HG03060 (cell line): Measurements from ENCODE around the gene PLCH2.

Experiments used
- ATAC-seq: cut with Tn5 transposase; IDR thresholded peaks from one replicate; pipeline ENCODE4 v1.9.1; 2021; ENCODE audit warnings: low read depth, moderate number of reproducible peaks; ENCODE audit not compliant: unreplicated experiment

PLCH2 gene

DNA sequence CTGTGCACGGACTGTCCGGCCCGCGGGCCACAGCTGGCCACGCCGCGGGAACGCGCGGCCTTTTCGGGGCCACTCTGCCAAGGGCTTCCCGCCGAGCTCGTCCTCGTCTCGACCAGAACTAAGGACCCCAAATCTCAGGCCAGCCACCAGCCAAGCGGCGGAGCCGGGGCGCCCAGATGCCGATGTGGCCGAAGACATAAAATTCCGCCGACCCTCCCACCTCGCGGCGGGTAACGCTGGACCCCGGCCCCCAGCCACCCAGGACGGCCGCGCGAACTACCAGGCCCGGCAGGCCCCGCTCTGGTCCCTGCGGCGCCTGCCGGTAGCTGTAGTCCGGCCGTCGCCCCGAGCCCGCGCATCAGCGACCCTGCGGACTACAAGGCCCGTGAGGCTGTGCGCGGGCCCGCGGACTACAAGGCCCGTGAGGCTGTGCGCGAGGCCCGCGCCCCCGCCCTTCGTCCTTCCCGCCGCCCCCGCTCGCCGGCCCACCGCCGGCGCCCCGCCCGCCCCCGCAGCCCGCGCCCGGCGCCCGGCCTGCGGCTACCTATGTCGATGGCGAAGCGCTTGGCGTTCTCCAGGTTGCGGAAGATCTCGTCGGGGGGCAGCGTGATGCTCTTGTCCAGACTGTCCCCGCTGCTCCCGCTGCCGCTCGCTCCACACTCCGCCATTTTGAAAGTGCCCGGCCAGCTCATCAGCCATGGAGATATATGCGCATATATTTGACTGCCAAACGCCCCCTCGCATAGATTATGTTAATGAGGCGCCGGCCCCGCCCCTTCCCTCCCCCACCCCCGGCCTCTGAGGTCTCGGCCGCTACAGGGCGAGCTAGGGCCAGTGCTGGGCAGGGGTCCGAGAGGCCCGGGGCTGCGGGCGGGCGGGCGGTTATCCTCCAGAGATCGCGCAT, 50.1 kb downstream of the PLCH2 start, which contains the start of gene PANK4:
TSS of gene PANK4 (minus strand) at position 677 of the 904 bp plus-strand sequence. CDS start at position 668, 9 bp downstream.
- ATAC-seq, result peak; percentile 44

DNA sequence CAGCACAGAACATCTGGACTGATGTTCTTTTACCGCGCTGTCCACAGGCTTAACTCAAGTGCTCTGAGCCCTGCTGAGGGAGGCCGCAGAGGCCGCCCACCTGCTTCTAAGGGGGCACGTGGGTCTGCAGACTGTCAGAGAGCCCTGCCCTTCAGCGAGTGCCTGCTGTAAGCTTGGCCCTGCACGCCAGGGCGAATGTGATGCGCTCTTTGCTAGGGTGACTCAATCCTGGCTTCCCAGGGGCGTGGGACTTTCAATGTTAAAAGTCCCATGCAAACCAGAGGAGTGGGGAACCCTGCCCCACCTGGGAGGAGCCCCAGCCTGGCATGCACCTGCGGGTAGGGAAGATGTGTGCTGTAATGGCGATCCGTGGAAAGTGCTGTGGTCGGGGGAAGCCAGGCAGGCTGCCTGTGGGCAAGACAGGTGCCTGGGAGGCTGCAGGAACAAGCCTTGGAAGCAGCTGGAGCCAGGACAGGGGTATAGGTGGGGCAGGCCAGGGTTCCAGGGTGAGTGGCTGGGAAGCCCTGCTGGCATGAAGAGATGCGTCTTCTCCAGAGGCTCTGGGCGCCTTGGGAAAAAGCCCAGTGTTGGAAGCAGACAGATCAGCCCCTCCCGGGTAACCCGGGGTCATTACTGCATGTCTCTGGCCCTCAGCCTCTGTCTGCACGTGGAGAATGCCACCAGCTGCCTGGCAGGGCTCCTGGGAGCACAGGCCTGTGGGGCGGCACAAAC, 50.9 kb downstream of the PLCH2 start:
- ATAC-seq, result peak; percentile 32

GRCh38 chr1:2527556-2527860, 51.4 kb downstream of the PLCH2 start:
- ATAC-seq, result no peak

DNA sequence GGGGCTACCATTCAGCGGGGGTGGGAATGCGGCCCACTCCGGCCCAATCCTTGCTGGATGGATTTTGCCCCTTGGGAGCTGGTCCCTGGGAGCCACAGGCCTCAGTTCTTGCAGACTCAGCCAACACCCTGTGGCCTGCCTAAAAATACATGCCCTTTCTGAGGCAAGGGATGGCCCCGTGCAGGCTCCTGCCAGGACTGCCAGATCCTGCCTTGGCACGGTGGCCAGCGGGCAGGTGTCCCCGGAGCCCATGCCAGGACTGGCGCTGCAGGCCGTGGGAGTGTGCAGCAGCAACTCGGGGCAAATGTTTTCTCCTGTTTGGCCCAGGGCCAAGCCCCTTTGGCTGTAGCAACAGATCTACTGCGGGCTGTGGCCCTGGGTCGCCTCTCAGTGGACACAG, 51.9 kb downstream of the PLCH2 start:
- no peak for ATAC-seq

- no peak for ATAC-seq
Observed at GRCh38 chr1:2528611-2528965, 52.5 kb downstream of the PLCH2 start.

- ATAC-seq, result no peak
Observed at GRCh38 chr1:2528966-2529783, 53.1 kb downstream of the PLCH2 start.

DNA sequence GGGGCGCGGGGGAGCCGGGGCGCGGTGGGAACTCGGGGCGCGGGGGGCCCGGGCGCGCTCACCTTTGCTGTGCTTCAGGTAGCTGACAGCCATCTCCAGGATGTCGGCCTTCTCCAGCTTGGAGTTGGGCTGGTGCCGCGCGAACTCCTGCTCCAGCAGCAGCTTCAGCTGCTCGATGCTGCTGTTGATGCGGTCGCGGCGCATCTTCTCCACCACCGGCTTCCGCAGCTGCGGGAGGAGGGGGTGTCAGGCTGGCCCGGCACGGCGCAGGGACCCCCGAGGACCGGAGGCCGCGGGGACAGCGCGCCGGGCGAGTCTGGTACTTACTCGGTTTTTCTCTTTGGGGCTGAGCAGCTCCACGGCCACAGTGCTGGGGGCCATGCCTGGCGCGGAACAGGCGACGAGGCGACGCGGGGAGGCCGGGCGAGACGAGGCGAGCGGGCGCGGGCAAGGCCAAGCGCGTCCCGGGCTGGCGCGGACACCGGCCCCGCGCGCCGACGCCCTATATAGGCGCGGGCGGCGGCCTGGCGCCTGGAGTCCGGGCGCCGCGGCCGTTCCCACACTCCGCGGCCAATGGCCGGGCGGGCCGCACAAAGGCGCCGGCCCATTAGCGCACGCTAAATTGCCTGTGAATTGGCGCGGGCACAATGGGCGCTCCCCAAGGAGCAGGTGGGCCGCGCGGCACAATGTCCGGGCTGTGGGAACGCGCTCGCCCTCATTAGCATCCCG, 53.9 kb downstream of the PLCH2 start, which contains the start of gene HES5:
TSS of gene HES5 (minus strand) at position 480 of the 729 bp plus-strand sequence. CDS start at position 381, 99 bp downstream.
- no peak for ATAC-seq

DNA sequence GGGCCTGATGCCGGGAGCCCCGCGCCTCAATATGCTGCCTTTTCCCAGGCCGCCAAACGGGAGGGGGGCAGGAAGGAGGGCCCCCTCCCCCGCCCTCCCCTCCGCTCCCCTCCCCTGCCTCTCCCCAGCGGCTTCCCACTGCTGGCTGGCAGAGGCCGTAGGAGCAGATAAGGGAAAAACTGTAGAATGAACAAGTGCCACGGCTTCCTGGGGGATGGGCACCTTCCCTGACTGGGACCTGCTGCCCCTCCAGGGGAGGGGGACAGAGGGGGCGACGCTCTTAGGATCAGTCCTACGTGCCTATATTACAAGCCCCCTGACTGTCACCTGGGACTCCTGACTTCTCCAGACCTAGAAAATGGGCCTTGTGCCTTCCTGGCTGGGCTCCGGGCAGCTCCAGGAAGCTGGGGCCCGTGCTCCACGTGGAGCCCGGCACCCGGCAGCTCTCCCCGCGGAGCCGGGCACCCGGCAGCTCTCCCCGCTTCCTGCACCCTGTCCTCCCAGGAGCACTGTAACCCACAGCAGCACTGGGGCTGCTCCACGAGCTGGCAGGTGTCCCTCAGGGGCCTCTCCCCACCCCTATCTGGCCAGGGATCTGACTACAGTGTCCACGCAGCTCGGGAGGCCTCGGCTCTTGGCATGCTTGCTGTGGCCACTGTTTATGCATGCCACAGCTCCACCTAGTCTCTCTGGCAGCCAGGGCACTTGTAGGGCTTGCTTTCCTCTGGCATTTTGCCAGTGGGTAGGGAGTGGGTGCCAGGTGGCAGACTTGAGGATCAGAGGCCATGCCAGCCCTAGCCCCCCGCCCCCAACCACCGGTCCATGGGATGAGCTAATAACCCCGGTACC, 54.6 kb downstream of the PLCH2 start:
- ATAC-seq, result no peak

GRCh38 chr1:2532485-2533160, 56.5 kb downstream of the PLCH2 start:
- no peak for ATAC-seq

- ATAC-seq, result no peak
Observed at GRCh38 chr1:2533365-2533764, 57.3 kb downstream of the PLCH2 start.

DNA sequence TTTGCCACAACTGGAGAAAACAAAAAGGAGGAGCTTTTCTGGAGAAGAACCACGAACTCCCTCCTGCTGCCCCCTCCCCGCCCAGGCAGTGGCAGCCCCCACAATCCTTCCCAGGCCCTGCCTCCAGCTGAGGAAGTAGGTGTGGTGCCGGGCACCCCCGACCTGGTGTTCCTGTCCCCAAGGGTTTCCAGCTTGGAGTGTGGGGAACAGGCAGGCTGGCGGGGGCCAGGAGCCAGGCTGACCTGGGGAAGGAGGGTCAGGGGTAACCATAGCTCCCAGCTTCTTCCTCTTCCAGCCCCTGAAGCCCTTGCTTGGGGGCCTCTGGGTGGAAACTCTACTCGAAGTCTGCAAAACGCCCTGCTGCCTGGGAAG, 58.2 kb downstream of the PLCH2 start:
- no peak for ATAC-seq

DNA sequence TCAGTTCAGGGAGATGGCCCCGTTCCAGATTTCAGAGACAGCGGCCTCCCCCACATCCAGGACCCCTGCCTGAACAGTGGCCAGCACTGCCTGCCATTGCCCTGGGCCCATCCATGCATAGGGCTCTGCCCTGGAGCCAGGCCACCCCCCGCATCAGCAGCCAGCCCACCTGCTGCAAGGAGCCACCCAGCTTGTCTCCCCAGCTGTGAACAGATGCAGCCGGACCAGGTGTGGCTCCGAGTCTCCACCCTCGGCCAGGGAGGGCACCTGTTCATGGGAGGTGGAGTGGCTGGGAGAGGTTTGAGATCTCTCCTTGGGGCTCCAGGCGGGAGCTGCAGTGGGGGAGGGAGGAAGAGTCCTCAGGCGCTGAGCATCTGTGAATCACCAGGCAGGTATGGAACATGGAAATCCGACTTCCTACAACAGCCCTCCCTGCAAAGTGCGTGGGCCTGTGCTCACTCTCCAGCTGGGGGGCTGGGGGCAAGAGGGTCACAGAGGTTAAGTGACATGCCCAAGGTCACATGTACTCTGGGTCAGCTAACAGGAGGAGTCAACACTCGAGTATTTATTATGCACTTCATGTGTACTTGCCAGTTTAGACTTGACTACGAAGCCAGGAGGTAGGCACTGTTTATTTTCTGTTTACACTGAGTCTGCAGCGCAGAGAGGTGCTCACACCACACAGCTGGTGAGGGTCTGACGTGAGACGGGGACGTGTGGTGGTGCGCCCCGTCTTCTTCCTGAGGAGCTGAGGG, 58.8 kb downstream of the PLCH2 start:
- no peak for ATAC-seq

DNA sequence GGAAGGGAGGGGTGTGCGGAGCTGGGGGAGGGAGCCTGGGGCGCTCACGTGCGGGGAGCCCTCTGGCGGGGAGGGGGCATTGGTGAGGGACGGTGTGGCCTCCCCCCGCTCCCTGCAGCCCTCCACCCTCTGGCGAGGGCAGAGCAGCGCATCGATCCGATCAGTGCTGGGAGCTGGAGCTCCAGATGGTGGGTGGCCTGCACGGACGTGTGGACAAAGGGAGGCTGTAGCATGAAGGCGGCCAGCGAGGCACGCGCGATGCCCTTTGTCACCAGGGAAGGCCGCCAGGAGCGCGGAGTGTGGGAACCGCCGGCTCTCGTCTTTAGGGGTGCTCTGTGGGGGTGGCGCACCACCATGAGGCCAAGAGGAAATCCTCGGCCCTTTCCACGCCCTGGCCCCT, 59.4 kb downstream of the PLCH2 start:
- no peak for ATAC-seq

DNA sequence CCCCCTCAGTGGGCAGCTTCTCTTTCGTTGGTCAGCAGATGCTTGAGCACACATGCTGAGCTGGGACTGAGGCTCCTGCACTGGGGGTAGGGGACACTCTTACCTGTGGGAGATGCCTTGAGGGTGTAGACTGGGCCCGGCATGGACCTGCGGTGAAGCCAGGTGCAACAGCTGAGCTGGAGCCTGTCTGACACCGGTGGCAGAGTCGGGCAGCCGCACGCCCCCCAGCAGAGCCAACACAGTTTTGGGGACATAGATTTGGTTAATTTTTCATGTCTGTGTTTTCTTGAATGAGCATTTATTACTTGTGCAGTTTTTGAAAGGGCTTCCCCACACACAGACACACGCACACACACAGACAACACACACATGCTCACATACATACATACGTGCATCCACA, 59.9 kb downstream of the PLCH2 start:
- no peak for ATAC-seq

DNA sequence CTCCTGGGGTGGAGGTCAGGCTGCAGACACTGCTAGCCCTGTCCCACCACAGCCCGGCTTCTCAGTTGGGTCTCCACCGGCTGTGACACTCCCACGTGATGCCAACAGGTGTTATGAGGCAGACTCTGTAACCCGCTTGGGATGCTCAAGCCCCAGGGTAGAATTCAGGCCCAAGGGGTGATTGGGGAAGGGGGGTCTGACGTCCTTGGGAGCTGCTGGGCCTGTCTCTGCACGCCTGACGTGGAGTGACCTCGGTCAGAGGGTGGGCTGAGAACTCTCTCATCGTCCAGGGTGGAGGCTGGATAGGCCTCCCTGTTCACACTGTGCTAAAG, 61.7 kb downstream of the PLCH2 start:
- no peak for ATAC-seq

- no peak for ATAC-seq
Observed at GRCh38 chr1:2538376-2538775, 62.3 kb downstream of the PLCH2 start.

- ATAC-seq, result no peak
Observed at GRCh38 chr1:2538872-2539271, 62.8 kb downstream of the PLCH2 start.

GRCh38 chr1:2539312-2539907, 63.3 kb downstream of the PLCH2 start:
- no peak for ATAC-seq
